Erythroblast (primary cell): ENCODE results near the gene RPUSD2.

Experiments used
- GATA1 ChIP-seq: IDR thresholded peaks from 2 replicates; pipeline ENCODE4 v1.6.1; 2011; ENCODE audit warnings: low read depth, mild to moderate bottlenecking, control low read depth, low read length, moderate library complexity
- POLR2A ChIP-seq: IDR thresholded peaks from 2 replicates; pipeline ENCODE4 v1.6.1; 2011; ENCODE audit warnings: mild to moderate bottlenecking, low read length

DNA sequence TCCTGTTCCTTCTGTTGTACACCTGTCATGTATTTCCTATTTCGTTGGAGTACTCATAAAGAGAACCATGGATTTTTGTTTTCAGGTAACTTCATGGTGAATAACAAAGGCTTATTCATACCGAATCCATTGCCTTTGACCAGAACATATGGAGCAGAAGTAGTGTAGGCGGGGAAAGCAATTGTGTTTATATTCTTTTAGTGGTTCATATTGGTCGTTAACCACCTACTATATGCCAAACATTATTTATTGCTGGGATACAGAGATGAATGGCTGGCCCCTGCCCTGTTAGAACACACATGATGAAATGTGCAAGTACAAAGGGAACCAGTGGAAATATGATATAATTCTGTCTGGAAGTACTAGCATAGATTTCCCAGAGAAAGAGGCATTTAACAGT lies 9.8 kb downstream of the RPUSD2 start:
- no peak for TF ChIP-seq POLR2A
- no peak for TF ChIP-seq GATA1
